Activated T-cell treated with anti-CD3 and anti-CD28 coated beads, Interleukin-2, amount 50 U/mL, for 72 hours (primary cell): ENCODE results near the gene UBAC1. TPM values are rescaled to one million over a fixed set of nuclear protein-coding genes. Genes with fewer than 3 reads are reported as not detected.
"Not testable (repeated sequence)": the region's sequence is repeated elsewhere in the genome, so short reads cannot be mapped to it uniquely, and the experiment has no call there.

Source experiments
- ATAC-seq, 2 donors: fragments of 150-1000 bp; cut with Tn5 transposase; replicated peaks in 1 of 2; 2 replicates each; pipeline ENCODE4 v1.10.0; 2021; ENCODE audit warnings: moderate library complexity in 2 of 2, mild to moderate bottlenecking in 1 of 2
- DNase-seq, 2 donors: peaks; one replicate each; pipeline ENCODE4 v3.0.0; 2021 to 2022; ENCODE audit warnings: mixed read lengths in 1 of 2
- H3K27ac Mint-ChIP-seq: one replicate; pipeline ENCODE4 v1.8.0; 2022; ENCODE audit warnings: mild to moderate bottlenecking, moderate library complexity, mixed read lengths
- H3K27me3 Mint-ChIP-seq: one replicate; pipeline ENCODE4 v1.8.0; 2022; ENCODE audit warnings: low read depth, mixed read lengths
- H3K36me3 Mint-ChIP-seq, 2 donors: one replicate each; pipeline ENCODE4 v1.8.0; 2022; ENCODE audit warnings: mixed read lengths in 2 of 2, mild to moderate bottlenecking in 1 of 2; ENCODE audit not compliant: insufficient read depth in 2 of 2
- H3K4me1 Mint-ChIP-seq: one replicate; pipeline ENCODE4 v1.8.0; 2022; ENCODE audit warnings: low read depth, mixed read lengths
- H3K4me3 Mint-ChIP-seq, 2 donors: one replicate each; pipeline ENCODE4 v1.8.0; 2022; ENCODE audit warnings: mild to moderate bottlenecking in 2 of 2, mixed read lengths in 2 of 2, moderate library complexity in 2 of 2
- H3K9me3 Mint-ChIP-seq, 2 donors: one replicate each; pipeline ENCODE4 v1.8.0; 2022; ENCODE audit warnings: mixed read lengths in 2 of 2
- total RNA-seq, 2 donors: library from RNA; stranded (reverse); gene quantifications; one replicate each; pipeline ENCODE4 v1.2.3, GENCODE V29; 2022

Gene UBAC1
- total RNA-seq, 2 donors from 2014 or later: 35.6 to 41.6 TPM

GRCh38 chr9:135946392-135946994 lies 14.7 kb downstream of the UBAC1 start:
- H3K27ac Mint-ChIP-seq: no peak overlapping the region
- no peak for ATAC-seq

DNA sequence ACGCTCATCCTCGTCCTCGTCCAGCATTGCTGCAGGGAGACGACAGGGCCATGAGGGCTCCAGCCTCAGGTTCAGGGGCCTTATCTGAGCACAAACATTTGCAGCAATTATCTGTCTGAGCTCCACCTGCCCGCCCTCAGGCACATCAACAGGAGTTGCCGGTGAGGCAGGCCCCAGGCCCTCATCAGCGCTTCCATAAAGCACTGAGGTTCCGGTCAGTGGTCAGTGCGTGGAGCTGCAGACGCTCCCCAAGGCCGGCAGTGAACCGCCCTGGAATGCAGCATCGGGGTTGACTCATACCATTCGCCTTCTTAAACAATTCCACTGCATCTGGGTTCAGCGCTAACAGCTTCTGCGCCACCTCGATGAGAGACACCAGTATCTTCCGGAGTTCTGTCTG lies 15.2 kb downstream of the UBAC1 start:
- Mint-ChIP-seq H3K9me3 (no peaks in the 10 kb centered on the region), H3K27me3 (no peaks in the 10 kb centered on the region), H3K27ac (no peak overlapping the region), H3K4me3 (no peak overlapping the region), H3K36me3 (peaks cover 13 to 36% of the 10 kb centered on the region in 2 donors), H3K4me1 (peaks cover 4% of the 10 kb centered on the region)
- no peak for ATAC-seq
- DNase-seq: no peak

More at GRCh38 chr9:135946392-135946994, 14.7 kb downstream of the UBAC1 start:
- Mint-ChIP-seq H3K27me3 (no peaks in the 10 kb centered on the region), H3K36me3 (peaks cover 13 to 36% of the 10 kb centered on the region in 2 donors), H3K4me1 (peaks cover 4% of the 10 kb centered on the region), H3K4me3 (no peak overlapping the region), H3K9me3 (no peaks in the 10 kb centered on the region)
- DNase-seq: no peak

- ATAC-seq (no peak), DNase-seq (no peak)
- Mint-ChIP-seq H3K27me3 (no peaks in the 10 kb centered on the region), H3K4me3 (no peak overlapping the region), H3K36me3 (peaks cover 13 to 32% of the 10 kb centered on the region in 2 donors), H3K9me3 (no peaks in the 10 kb centered on the region), H3K4me1 (peaks cover 8% of the 10 kb centered on the region), H3K27ac (no peak overlapping the region)
Measured at GRCh38 chr9:135944444-135945252, 16.5 kb downstream of the UBAC1 start.

DNA sequence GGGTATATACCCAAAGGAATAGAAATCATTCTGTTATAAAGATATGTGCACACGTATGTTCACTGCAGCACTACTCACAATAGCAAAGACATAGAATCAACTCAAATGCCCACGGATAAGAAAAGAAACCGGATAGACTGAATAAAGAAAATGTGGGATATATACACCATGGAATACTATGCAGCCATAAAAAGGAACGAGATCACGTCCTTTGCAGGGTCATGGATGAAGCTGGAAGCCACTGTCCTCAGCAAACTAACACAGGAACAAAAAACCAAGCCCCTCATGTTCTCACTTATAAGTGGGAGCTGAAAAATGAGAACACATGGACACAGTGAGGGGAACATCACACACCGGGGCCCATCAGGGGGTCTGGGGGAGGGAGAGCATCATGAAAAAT lies 17.6 kb downstream of the UBAC1 start:
- Mint-ChIP-seq H3K4me1 (peaks cover 14% of the 10 kb centered on the region), H3K36me3 (peaks cover 17 to 29% of the 10 kb centered on the region in 2 donors)
- not testable (repeated sequence) for H3K27ac Mint-ChIP-seq, H3K9me3 Mint-ChIP-seq, H3K27me3 Mint-ChIP-seq, ATAC-seq, DNase-seq, H3K4me3 Mint-ChIP-seq

DNA sequence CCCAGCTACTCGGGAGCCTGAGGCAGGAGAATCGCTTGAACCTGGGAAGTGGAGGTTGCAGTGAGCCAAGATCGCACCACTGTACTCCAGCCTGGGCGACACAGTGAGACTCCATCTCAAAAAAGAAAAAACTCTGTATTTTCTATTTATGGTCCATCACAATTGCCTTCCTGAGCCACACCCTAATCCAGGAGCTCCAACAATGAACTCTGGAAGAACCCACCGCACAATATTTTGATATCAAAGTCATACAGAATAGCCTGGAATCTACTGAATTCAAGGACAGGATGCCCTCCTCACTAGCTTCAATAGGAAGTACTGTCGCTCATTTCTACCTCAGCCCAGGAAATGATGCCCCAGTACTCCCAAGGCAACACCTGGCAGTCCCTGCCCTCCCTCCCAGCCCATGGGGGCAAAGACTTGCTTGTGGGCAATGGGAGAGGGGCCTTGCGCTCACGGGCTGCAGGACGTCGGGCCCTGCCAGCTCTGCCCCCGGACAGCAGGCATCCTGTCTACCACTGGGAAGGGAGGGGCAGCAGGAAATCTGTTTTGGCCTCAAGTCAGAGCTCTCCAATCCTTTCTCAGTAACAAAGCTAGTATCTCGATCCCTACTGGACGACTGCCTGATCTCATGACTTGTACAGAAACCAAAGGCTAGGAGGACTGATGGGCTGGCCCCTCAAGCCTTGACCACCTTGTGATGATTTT lies 19.7 kb downstream of the UBAC1 start:
- Mint-ChIP-seq H3K36me3 (peaks cover 19 to 38% of the 10 kb centered on the region in 2 donors), H3K4me3 (no peak overlapping the region), H3K9me3 (peaks cover 0 to 4% of the 10 kb centered on the region in 2 donors), H3K27ac (no peak overlapping the region), H3K27me3 (no peaks in the 10 kb centered on the region), H3K4me1 (peaks cover 20% of the 10 kb centered on the region)
- ATAC-seq (no peak), DNase-seq (no peak)

GRCh38 chr9:135939351-135940265 lies 21.6 kb downstream of the UBAC1 start:
- H3K4me3 Mint-ChIP-seq: peak overlapping the region; percentile 10 to 50

GRCh38 chr9:135937521-135938489 lies 23.4 kb downstream of the UBAC1 start:
- Mint-ChIP-seq H3K27ac (peak overlapping the region; percentile 72), H3K9me3 (peaks cover 0 to 4% of the 10 kb centered on the region in 2 donors)
- no peak for ATAC-seq

More at GRCh38 chr9:135939351-135940265, 21.6 kb downstream of the UBAC1 start:
- DNase-seq: peak; percentile 82 to 84
- peak overlapping the region; percentile 99 for H3K27ac Mint-ChIP-seq
- peak; percentile 92 to 98 for ATAC-seq
- peaks cover 20% of the 10 kb centered on the region for H3K4me1 Mint-ChIP-seq
- peaks cover 20 to 39% of the 10 kb centered on the region in 2 donors for H3K36me3 Mint-ChIP-seq
- no peaks in the 10 kb centered on the region for H3K27me3 Mint-ChIP-seq
- H3K9me3 Mint-ChIP-seq: peaks cover 0 to 4% of the 10 kb centered on the region in 2 donors

DNA sequence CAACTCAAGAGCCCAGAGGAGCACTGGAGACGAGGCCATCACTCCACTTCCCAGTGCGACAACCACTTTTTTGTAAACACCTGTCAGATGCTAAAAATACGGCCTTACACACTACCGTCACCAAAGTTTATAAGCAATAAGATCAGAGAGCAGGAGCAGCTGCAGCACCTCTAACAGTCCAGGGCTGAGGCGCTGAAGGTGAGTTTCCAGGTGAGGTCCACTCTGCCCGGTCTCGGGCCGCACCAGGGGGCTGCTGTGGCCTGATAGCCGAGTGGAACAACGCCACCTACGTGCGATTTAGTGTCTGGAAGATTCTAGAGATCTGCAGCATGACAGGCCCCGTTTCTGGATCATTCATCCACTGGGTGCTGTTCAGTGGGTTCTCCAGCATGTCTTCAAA lies 28.1 kb downstream of the UBAC1 start:
- no peak for DNase-seq
- no peak for ATAC-seq
- H3K4me1 Mint-ChIP-seq: peaks cover 4% of the 10 kb centered on the region
- H3K9me3 Mint-ChIP-seq: no peaks in the 10 kb centered on the region
- H3K27ac Mint-ChIP-seq: no peak overlapping the region
- H3K36me3 Mint-ChIP-seq: peaks cover 8 to 35% of the 10 kb centered on the region in 2 donors
- no peak overlapping the region for H3K4me3 Mint-ChIP-seq
- no peaks in the 10 kb centered on the region for H3K27me3 Mint-ChIP-seq

More at GRCh38 chr9:135937521-135938489, 23.4 kb downstream of the UBAC1 start:
- Mint-ChIP-seq H3K36me3 (peaks cover 14 to 36% of the 10 kb centered on the region in 2 donors), H3K4me1 (peaks cover 20% of the 10 kb centered on the region), H3K4me3 (no peak overlapping the region), H3K27me3 (no peaks in the 10 kb centered on the region)
- no peak for DNase-seq

DNA sequence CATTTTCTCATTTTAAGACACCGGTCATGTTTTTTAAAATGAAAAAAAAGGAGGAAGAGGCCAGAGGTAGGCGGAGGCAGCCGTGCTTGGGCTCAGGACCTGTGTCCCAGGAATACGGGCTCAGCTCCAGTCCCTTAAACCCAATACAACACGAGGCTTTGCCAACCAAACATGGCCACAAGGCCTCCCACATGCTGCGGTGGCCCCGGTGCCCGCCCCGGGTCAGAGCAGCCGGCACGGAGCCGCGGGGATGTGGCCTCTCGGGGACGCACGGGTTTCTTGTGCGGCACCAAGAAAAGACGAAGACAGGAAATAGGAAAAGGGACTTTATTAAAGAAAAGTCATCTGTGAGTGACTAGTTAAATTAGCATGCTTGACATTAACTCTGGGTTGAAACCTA lies 28.5 kb downstream of the UBAC1 start:
- H3K27me3 Mint-ChIP-seq: no peaks in the 10 kb centered on the region
- peaks cover 7 to 35% of the 10 kb centered on the region in 2 donors for H3K36me3 Mint-ChIP-seq
- peaks cover 8% of the 10 kb centered on the region for H3K4me1 Mint-ChIP-seq
- ATAC-seq: no peak
- H3K4me3 Mint-ChIP-seq: no peak overlapping the region
- no peak overlapping the region for H3K27ac Mint-ChIP-seq
- no peaks in the 10 kb centered on the region for H3K9me3 Mint-ChIP-seq
- no peak for DNase-seq

- Mint-ChIP-seq H3K27ac (no peak overlapping the region), H3K9me3 (no peaks in the 10 kb centered on the region), H3K27me3 (no peaks in the 10 kb centered on the region), H3K36me3 (peaks cover 5 to 22% of the 10 kb centered on the region in 2 donors), H3K4me1 (peaks cover 21% of the 10 kb centered on the region), H3K4me3 (no peak overlapping the region)
- ATAC-seq (no peak), DNase-seq (no peak)
Measured at GRCh38 chr9:135931349-135931820, 29.8 kb downstream of the UBAC1 start.

- H3K4me1 Mint-ChIP-seq: peaks cover 27% of the 10 kb centered on the region
- H3K27me3 Mint-ChIP-seq: no peaks in the 10 kb centered on the region
- no peak overlapping the region for H3K4me3 Mint-ChIP-seq
- no peaks in the 10 kb centered on the region for H3K9me3 Mint-ChIP-seq
- no peak for DNase-seq
- H3K27ac Mint-ChIP-seq: no peak overlapping the region
- no peak for ATAC-seq
- H3K36me3 Mint-ChIP-seq: peaks cover 5 to 19% of the 10 kb centered on the region in 2 donors
Measured at GRCh38 chr9:135930446-135931345, 30.5 kb downstream of the UBAC1 start.
